CD4-positive, alpha-beta T cell treated with Interleukin-15 for 4 hours (primary cell): ENCODE results near the gene DPY19L1.
"Not testable (repeated sequence)": the region's sequence is repeated elsewhere in the genome, so short reads cannot be mapped to it uniquely, and the experiment has no call there.

Experiments
- DNase-seq: peaks from one replicate; pipeline ENCODE4 v3.0.0-alpha.2; 2020; ENCODE audit warnings: low spot score

The DPY19L1 gene

DNA sequence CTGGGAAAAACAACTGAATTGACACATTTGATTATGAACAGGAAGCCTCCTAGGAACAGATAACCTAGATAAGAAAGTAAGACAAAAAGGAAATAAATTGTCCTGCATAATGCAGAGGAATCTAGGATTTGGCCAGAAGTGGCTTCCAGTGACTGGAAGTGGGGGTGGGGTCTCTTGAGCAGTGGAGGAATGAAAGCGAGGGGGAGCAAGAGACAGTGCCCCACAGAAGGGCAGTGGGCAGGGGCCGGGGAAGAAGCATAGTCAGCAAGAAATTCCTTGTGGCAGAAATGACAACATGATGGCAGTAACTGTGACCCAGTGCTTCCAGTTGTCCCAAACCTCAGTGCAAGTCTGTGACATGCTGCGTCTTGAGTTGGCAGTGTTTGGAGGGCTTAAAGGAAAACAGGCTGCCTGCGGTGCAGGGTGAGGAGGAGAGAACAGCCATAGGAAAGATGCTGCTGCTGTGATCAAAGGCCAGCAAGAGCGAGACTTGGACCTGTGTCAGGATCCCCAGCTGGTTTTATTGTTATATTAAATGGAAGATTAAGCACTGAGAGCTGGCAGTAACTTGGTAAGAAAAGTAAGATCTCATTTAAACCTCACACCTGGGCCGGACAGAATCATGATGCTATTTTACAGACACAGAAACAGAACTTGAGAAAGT, 119.0 kb downstream of the DPY19L1 start:
- DNase-seq = not testable (repeated sequence)

DNA sequence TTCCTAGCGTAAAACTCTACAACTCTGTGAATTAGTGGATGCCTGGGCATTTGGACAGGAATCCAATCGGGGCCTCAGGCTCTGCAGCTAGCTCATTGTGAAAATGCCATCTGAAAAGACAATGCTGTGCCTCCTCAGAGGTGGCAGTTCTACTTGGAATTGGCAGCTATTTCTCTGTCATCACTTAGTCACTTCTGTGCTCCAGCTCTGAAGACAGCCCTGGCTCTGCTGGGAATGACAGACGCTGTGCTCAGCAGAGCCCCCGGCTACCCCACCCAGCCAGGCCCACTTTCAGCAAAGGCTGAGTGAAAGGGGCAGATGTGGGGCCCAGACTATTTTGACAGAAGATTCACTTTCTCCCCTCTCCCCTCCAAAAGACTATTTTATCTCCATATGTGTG, 119.8 kb downstream of the DPY19L1 start:
- DNase-seq = not testable (repeated sequence)

DNA sequence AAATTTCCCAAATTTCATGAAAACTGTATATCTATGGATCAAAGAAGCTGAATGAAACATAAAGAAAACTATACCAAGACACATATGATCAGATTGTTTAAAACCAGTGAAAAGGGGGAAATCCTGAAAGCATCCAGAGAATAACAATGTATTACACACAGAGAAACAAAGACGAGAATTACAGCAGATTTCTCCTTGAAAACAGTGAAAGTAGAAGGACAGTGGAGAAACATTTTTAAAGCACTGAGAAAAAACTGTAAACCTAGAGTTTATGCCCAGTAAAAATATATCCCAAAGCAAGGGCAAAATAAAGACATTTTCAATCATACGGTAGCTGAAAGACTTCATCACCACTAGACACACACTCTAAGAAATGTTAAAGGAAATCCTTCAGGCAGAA, 121.0 kb downstream of the DPY19L1 start:
- no peak for DNase-seq

DNA sequence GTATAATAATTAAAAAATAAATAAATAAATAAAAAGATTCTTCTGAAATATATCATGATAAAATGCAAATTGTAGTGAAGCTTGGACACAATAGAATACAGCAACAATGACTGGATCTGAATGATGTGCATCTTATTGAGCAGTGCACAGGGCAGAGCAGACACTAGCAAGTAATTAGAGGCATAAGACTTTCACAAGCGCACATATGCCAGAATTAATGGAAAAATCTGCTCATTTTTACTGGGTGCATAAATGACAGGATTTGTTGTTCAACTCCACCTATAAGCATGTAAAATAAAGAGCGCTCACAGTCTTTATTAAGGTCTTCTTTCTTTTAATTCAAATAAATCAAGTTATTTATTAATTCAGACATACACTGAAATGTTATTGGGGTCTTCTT, 125.0 kb downstream of the DPY19L1 start:
- no peak for DNase-seq

DNA sequence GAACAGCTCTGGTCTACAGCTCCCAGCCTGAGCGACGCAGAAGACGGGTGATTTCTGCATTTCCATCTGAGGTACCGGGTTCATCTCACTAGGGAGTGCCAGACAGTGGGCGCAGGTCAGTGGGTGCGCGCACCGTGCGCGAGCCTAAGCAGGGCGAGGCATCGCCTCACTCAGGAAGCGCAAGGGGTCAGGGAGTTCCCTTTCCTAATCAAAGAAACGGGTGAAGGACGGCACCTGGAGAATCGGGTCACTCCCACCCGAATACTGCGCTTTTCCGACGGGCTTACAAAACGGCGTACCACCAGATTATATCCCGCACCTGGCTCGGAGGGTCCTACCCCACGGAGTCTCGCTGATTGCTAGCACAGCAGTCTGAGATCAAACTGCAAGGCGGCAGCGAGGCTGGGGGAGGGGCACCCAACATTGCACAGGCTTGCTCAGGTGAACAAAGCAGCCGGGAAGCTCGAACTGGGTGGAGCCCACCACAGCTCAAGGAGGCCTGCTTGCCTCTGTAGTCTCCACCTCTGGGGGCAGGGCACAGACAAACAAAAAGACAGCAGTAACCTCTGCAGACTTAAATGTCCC, 130.9 kb downstream of the DPY19L1 start:
- DNase-seq = not testable (repeated sequence)

DNA sequence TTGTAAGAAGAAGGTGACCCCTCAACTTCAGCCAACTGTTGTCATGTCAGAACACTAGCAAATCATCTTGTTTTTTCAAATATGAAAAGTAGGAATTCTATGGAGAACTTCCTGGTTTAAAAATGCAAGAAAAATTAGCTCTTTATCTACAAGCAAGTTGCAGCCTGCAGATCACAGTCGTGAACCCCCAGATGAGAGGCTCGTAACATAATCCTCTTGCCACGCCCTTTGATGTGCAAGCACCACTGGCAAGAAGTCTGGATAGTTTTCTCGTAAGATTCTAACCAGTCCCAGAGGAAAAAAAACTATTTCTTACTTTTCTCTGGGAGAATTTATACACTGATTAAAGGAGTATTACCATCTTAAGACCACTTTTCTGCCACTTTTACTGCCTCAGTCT, 132.3 kb downstream of the DPY19L1 start:
- no peak for DNase-seq

DNA sequence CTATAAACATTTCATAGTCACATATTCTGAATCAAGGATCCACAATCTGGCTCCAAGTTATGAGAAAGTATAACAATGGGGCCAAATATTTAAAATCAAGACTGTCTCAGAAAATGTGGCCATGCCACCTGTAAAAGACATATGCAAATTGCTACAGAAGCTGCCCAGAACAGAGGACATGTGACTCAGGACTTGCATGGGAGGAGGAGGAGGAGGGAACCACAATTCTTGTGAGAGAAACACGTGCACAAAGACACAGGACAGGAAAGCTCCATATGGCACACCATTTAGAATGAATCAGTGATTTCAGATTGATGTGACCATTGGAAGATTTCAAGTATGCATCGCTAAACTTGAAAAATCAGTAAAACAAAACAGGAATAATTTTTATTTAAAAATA, 133.4 kb downstream of the DPY19L1 start:
- not testable (repeated sequence) for DNase-seq

DNA sequence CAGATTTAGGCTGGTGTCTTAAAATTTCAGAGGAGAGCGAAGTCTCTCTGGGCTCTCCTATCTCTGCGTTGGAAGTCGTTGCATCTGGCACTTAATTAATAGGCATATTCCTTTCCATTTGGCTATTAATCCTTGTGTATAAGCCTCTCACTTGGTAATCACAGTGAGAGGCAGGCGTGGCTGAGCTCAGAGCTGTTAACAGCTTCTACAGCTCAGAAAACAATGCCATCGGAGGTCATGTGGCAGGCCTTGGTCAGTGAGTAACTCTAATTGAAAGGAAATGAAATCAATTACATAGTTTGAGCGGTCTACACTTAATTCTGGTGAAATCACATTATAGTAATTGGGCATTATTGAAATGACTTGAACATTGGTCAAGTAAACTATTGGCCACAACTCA, 135.1 kb downstream of the DPY19L1 start:
- no peak for DNase-seq

DNA sequence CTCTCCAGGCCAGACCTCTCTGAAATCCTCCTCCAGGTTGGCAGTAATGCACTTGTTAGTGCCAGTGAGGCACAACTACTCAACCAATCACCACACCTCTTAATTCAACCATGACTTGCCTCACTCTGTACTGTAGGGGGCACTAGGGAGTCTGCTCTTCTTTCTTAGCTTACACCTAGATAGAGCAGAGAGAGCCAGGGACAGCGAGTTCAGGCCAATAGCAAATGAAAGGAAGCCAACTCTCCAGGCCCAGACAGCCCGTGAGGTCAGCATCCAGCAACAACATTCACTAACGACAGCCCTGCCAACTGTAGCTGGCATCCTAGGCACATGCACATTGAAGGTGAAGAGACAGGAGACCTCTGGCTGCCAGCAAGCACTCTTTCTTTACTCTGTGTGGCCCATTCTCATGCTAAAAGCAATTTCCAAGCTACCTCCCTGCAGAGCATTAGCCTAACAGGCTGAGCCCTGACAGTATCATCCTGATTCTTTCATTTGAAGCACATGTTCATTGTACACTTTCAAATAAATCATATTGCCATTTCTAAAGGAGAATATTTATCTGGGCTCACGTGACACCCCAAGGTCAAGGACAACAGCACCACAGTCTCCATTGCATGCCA, 136.3 kb downstream of the DPY19L1 start:
- no peak for DNase-seq

DNA sequence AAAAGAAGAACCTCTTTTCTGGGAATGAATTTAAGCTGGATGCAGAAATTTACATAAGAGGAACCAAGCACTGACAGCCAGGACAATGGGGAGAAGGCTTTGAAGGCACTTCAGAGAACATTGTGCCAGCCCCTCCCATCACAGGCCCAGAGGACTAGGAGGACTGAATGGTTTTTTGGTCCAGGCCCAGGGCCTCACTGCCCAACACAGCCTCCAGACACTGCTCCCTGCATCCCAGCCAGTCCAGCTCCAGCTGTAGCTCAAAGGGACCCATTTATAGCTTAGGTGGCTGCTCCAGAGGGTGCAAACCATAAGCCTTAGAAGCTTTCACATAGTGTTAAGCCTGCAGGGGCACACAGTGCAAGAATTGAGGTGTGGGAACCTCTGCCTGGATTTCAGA, 142.1 kb downstream of the DPY19L1 start:
- no peak for DNase-seq

DNA sequence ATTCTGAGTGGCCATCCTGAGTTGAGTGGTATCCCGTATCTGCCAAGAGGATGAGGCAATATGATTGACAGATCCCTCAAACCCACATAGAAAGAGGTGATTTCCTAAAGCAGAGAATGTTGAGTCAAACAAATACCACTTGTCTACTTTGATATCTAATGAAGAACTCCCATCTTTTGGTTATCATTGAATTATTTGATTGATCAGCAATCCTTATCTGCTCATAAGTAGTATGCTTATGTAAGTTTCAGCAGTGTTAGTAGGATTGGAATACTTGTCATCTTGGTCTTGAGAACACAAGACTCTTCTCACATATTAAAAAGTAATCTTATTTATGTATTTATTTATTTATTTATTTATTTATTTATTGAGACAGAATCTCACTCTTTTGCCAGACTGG, 147.3 kb downstream of the DPY19L1 start:
- no peak for DNase-seq

DNA sequence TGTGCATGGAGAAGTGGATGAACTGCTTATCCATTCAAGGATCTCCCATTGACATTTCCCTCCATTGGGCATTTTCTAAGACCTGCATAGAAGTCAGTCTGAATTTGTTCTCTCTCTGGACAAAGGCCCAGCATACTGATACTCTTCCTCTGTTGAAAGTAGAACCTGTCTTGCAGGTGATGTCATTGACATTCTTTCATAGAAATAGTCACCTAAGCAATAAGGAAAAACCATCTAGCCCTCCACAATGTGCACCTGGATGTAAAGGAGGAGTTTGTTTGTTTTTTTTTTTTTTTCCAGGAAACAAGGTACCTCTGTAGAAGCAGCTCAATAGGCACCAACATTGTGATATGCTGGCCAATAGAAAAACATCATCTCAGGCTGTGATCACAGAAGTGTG, 150.4 kb downstream of the DPY19L1 start:
- no peak for DNase-seq

DNA sequence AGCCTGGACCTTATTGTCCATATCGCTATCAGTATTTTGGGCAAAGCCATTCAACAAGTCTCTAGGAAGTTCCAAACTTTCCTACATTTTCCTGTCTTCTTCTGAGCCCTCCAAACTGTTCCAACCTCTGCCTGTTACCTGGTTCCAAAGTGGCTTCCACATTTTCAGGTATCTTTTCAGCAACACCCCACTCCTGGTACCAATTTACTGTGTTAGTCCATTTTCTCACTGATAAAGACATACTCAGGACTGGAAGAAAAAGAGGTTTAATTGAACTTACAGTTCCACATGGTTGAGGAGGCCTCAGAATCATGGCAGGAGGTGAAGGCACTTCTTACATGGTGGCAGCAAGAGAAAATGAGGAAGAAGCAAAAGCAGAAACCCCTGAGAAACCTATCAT, 153.4 kb downstream of the DPY19L1 start:
- DNase-seq = not testable (repeated sequence)

DNA sequence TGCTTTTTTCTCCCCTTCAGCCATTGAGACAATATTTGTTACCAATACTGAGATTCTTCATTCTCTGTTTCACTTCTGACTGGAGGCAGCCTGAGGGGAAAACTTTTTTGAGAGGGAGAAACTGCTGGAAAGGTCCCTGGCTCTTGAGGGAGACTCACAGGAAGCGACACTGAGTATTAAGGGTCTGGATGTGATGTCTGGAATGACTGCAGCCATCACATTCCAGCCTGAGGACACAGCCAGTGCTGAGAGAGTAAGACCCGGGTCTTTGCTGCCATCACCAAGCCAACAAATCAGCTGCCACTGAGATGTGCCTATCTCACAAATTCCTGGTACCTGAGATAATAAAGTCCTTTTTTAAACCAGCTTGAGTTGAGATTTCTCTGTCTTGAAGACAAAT, 157.4 kb downstream of the DPY19L1 start:
- DNase-seq = no peak

DNA sequence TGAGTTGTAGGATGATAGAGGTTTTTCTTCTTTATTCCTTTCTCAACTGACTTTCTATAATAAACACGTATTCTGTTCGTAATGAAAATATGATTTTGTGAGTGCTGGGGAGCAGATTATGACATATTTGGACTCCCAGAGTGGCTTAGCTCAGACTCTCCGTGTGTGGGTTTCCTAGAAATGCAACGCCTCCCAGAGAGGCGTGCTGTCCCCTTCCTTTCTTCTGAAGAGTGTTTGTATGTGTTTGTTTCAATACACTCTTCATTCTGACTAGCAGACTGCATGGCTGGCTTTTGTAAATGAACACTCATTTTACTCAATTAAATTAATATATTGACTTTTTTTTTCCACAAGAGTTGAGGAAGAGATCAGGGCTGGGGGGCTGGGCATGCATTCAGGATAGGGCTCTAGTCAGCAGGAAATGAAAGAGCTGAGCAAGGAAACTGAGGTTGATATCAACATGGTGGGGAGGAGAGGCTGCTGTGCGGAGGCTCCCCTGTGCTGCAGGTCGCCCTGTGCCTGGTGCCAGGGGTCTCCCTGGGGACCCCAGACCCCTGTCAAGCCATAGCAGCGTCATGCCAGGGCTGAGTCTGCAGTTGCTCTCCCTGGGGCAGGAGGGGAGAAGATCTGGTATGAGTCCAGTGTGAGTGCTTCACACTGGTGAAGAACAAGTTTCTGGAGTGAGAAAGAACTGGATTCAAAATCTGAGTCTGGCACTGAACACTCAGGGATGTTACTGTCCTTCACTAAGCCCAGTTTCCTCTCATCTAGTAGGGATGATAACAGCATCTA, 158.1 kb downstream of the DPY19L1 start:
- DNase-seq = not testable (repeated sequence)
